Stimulated activated CD4-positive, alpha-beta T cell treated with anti-CD3 and anti-CD28 coated beads, TNF-alpha, amount 100 ng/mL, for 24 hours (primary cell): ENCODE data around the gene PSMB3.
A peak's percentile ranks its signal among the peaks of the same experiment; 100 is the strongest.
"Not testable (repeated sequence)": the region's sequence is repeated elsewhere in the genome, so short reads cannot be mapped to it uniquely, and the experiment has no call there.

Experiments used
- DNase-seq, 3 experiments: peaks; one replicate each; pipeline ENCODE4 v3.0.0-alpha.2; 2020; ENCODE audit warnings: low read depth in 3 of 3

PSMB3 gene

GRCh38 chr17:38716368-38717005 is 36.1 kb upstream of the PSMB3 start:
- no peak for DNase-seq

- DNase-seq: no peak
These were observed 35.3 kb upstream of the PSMB3 start for GRCh38 chr17:38717139-38717745.

DNA sequence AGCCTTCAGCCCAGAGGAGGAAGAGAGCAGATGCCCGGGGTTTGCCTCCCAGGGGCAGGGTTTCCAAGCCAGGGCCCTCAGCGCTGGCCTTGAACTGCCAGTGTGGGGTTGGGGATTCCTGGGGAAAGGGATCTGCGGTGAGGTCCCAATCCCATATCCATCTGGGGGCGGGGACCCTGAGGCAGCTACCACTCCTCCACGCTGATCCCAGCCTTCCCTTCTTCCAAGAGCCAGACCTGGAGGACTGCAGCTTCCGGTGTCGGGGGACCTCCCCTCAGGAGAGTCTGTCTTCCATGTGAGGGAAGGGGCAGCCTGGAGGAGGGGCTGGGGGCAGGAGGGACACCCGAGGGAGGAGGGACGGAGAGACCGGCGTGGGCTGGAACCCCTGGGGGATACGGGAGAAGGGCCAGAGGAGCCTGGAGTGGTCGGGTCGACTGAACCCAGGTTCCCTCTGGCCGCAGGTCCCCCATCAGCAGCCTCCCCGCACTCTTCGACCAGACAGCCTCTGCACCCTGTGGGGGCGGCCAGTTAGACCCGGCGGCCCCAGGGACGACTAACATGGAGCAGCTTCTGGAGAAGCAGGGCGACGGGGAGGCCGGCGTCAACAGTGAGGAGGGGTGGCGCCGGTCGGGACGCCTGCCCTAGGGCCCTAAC is 33.1 kb upstream of the PSMB3 start:
- no peak for DNase-seq

DNA sequence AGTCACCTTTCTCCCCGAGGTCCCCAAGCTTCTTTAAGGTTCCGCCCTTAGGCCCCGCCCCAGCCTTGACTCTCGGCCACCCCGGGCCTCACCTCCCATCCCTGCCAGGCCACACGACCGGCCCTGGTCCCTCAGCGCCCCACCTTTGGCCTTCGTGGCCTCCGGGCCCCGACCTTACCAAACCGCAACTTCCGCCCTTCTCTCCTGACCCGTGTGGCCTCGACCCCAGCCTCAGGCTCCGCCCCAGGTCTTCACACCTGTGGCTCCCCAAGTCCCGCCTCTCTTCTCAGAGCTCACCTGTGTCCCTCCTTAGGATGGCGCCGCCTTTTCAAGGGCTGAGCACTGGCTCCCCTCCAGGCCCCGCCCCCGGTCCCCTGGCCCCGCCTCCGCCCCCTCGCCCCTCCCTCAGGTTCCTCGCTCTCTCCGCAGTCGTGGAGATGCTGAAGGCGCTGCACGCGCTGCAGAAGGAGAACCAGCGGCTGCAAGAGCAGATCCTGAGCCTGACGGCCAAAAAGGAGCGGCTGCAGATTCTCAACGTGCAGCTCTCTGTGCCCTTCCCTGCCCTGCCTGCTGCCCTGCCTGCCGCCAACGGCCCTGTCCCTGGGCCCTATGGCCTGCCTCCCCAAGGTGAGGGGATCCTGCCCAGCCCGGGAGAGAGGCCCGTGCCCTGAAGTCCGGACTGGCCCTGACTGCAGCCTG is 32.4 kb upstream of the PSMB3 start:
- no peak for DNase-seq

DNA sequence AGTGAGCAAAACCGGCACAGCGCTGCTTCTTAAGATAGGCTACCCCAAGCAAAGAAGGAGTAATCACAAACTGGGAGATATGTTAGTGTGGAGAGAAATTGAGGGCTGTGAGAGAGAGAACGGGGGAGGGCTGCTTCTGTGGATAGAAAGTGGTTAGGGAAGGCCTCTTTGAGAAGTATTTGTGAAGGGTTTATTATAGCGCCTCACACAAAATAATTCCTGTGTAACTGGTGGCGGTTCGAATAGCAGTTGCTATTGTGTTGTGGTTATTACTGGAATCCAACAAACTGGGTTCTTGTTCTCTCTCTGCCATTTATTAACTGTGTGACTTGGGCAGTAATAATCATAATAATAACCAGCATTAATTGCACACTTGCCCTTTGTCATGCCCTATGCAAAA is 31.6 kb upstream of the PSMB3 start:
- no peak for DNase-seq

DNA sequence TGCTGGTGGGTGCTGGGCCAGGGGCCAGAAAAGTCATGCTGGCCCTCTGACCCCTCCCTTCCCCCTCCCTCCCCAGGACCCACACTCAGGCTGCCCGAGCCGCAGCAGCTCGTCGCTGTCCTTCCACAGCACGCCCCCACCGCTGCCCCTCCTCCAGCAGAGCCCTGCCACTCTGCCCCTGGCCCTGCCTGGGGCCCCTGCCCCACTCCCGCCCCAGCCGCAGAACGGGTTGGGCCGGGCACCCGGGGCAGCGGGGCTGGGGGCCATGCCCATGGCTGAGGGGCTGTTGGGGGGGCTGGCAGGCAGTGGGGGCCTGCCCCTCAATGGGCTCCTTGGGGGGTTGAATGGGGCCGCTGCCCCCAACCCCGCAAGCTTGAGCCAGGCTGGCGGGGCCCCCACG is 30.7 kb upstream of the PSMB3 start:
- no peak for DNase-seq

GRCh38 chr17:38724337-38724988 is 28.1 kb upstream of the PSMB3 start:
- DNase-seq: no peak

GRCh38 chr17:38725066-38725465 is 27.5 kb upstream of the PSMB3 start:
- no peak for DNase-seq

GRCh38 chr17:38726145-38726544 is 26.4 kb upstream of the PSMB3 start:
- not testable (repeated sequence) for DNase-seq

DNA sequence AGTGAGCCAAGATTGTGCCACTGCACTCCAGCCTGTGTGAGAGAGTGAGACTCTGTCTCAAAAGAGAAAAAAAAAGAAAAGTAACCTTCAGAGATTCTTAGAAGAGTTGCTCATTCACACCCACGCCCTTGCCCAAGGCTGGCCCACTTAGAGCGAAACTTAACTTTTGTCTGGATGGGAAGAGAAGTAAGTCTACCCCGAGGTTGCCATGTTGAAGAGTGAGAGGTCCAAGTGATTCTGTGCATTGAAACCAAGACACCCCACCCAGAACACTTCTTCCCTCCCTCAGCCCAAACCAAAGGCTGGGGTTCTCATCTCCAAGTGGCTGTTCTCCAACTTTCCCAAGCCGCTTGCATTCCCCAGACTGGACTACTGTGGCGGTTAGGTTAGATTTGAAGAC is 24.8 kb upstream of the PSMB3 start:
- peak; percentile 59 to 81 (median 71) for DNase-seq

GRCh38 chr17:38728290-38728831 is 24.2 kb upstream of the PSMB3 start:
- peak in 1 of 3 experiments; percentile 55 for DNase-seq

DNA sequence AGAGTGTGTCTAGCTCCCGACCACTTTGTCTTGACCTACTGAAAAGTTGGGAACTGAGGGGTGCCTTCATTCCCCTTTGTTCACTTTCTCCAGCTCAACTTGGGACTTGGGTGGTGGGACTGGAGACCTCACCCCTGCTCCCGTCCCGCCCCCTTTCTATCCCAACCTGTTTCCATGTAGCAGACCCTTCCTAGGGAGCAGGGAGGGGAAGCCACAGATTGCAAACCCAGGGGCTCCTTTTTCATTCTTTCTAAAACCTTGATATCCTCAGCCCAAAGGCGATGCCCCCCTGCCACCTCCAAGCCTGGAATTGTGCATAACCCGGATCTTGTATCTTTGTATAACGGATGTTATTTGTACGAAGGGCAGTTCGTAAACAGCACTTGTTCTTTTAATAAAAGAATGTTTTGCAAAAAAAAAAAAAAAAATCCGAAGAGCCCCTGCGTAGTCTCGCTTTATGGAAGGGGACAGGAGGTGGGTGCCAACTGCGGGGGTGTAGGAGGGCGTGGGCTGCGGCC is 23.1 kb upstream of the PSMB3 start:
- DNase-seq: no peak

- peak; percentile 57 to 84 (median 71) for DNase-seq
These were observed 22.5 kb upstream of the PSMB3 start, which contains the start of gene CISD3 for GRCh38 chr17:38729886-38730525. CISD3 (plus strand) TSS chr17:38730341; CDS start chr17:38730359, 18 bp downstream.

DNA sequence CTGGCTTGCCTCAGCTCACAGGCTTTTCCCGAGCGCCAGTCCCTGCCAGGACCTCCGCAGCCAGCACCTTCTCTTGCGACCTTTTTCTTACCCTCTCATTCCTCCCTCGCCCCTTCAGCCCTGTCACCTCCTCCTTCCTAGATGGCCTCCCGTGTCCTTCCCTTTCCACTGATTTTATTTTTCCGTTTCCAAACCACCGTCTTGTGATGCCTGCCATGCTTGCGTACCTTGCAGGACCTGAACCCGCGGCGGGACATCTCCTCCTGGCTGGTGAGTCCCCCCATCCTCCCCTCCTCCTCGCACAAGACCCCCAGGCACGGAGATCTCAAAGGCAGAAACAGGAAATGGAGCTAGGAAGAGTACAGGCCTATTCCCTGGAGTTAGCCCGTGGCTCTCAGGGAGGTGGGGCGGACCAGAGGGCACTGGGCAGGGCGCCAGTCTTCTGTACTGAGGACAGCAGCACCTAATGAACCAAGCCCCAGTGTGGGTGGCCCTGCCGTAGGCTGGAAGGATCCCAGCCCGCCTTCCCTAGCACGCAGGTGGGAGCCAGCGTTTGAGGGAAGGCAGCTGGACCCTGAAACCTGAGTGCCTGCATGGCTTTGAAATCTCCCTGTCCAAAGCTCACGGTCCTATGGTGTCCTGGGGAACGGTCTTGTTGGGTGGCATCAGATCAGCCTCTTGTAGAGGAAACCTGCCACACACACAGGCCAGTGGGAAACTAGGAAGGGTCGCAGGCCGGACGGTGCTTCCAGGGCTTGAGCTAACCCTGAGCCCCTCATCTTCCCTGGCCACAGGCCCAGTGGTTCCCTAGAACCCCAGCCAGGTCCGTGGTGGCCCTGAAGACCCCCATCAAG is 21.8 kb upstream of the PSMB3 start:
- no peak for DNase-seq

GRCh38 chr17:38731526-38732294 is 20.8 kb upstream of the PSMB3 start:
- DNase-seq: no peak

GRCh38 chr17:38732376-38733281 is 19.9 kb upstream of the PSMB3 start:
- no peak for DNase-seq

DNA sequence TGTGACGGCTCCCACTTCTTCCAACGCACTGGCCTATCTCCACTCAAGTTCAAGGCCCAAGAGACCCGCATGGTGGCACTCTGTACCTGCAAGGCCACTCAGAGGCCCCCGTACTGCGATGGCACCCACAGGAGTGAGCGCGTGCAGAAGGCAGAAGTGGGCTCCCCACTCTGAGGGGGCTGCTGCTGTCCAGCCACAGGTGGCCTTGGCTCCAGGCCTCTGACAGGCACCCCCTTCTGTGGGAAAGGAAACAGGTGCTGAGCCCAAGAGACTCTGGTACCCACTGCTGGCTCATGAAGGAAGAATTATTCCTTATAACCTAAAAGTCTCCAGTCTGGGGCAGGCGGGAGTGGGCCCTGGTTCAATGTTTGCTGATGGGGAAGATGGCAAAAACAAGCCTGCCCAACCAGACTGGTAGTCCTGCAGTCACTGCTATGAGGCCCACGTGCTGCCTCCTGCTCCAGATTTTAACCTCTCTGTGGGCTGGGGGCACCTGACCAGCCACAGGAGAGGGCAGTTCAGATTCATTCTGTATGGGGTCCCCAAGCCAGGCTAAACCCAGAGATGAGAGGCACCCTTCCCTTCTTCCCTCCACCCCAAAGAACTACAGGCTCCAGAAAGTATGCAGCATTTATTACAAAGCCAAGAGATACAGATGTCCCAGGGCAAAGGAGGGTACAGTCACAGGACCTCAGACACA is 19.1 kb upstream of the PSMB3 start:
- DNase-seq: no peak
